Mucosa of stomach (tissue), 1 donor: ENCODE measurements around the gene PCNX3.

Source experiments
- H3K27me3 ChIP-seq: one replicate; pipeline ENCODE4 v1.7.0; 2013; ENCODE audit warnings: mild to moderate bottlenecking, low read length; ENCODE audit not compliant: control insufficient read depth, insufficient read depth
- H3K36me3 ChIP-seq: one replicate; pipeline ENCODE4 v1.7.0; 2013; ENCODE audit warnings: low read length; ENCODE audit not compliant: control insufficient read depth, insufficient read depth
- H3K4me1 ChIP-seq: one replicate; pipeline ENCODE4 v1.7.0; 2013; ENCODE audit warnings: mild to moderate bottlenecking, low read length; ENCODE audit not compliant: control insufficient read depth, insufficient read depth
- H3K4me3 ChIP-seq: one replicate; pipeline ENCODE4 v1.7.0; 2013; ENCODE audit warnings: low read length
- H3K9ac ChIP-seq: one replicate; pipeline ENCODE4 v1.7.0; 2013; ENCODE audit warnings: mild to moderate bottlenecking, low read length, moderate library complexity
- H3K9me3 ChIP-seq: one replicate; pipeline ENCODE4 v1.7.0; 2013; ENCODE audit warnings: mild to moderate bottlenecking, low read length, moderate library complexity; ENCODE audit not compliant: control insufficient read depth
- donor health status: Pancreatic carcinoma.

Gene PCNX3

DNA sequence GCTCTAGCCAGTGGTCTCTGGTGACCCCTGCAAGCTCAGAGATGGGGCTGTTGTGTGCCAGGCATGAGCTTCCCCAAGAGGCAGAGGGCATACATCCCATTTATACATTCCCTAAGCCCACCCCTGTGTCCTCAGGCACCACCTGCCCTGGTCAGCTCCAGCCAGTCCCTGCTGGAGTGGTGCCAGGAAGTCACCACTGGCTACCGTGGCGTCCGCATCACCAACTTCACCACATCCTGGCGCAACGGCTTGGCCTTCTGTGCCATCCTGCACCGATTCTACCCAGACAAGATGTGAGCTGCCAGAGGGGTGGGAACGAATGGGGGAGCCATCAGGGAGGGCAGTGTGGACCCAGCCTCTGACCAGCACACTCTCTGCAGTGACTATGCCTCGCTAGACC, 31.5 kb upstream of the PCNX3 start:
- no peaks in the 10 kb centered on the region for H3K27me3 ChIP-seq
- H3K4me1 ChIP-seq = peaks cover 28% of the 10 kb centered on the region
- no peak overlapping the region for H3K9ac ChIP-seq
- no peaks in the 10 kb centered on the region for H3K9me3 ChIP-seq
- H3K4me3 ChIP-seq = no peak overlapping the region
- H3K36me3 ChIP-seq = peaks cover 18% of the 10 kb centered on the region

DNA sequence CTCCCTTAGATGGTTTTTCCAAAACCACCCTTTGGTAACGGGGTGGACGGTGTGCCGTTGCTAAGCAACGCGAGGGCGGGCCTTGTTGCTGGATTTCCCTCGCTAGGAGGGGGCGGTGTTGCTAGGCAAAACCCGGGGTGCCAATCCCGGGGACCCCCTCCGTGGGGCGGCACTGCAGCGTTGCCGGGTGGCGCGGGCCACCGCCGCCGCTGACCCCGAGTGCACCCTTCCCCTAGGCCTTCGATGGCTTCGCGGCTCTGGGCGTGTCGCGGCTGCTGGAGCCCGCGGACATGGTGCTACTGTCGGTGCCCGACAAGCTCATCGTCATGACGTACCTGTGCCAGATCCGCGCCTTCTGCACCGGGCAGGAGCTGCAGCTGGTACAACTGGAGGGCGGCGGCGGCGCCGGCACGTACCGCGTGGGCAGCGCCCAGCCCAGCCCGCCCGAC, 30.8 kb upstream of the PCNX3 start:
- no peak overlapping the region for H3K9ac ChIP-seq
- no peak overlapping the region for H3K4me3 ChIP-seq
- H3K36me3 ChIP-seq = peaks cover 18% of the 10 kb centered on the region
- H3K4me1 ChIP-seq = peaks cover 27% of the 10 kb centered on the region
- H3K9me3 ChIP-seq = no peaks in the 10 kb centered on the region
- H3K27me3 ChIP-seq = no peaks in the 10 kb centered on the region

DNA sequence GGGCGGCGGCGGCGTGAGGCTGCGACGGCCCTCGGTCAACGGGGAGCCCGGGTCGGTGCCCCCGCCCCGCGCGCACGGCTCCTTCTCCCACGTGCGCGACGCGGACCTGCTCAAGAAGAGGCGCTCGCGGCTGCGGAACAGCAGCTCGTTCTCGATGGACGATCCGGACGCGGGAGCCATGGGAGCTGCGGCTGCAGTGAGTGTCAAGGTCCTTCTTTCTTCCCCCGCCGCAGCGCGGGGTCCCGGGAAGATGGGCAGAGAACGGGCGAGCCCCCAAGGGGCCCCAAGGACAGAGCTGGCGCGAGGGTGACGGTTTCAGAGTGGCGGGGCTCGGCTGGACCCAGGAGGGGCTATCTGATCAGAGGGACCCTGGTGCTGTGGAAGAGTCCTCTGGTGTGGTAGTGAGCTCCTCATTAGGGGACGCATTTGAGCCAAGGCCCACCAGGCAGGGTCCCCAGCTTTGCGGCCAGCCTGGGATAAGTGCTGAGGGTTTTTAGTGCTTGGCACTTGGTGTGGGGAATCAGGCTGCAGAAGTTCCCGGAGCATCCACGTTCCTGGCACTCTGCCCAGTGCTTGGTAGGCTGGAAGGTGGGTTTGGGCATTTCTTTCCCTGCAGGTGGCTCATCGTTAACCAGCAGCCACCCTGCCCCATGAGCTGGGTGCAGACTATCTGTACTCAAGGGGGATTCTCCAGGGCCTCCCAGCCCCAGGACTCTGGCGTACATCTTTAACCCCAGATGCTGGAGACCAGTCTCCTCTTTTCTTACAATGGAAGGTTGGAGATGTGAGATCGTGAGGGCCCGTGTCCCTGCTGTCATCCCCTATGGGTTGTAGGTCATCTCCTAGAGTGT, 30.0 kb upstream of the PCNX3 start:
- Histone ChIP-seq H3K4me1 (peaks cover 23% of the 10 kb centered on the region), H3K36me3 (peaks cover 19% of the 10 kb centered on the region), H3K27me3 (no peaks in the 10 kb centered on the region), H3K9ac (no peak overlapping the region), H3K9me3 (no peaks in the 10 kb centered on the region), H3K4me3 (no peak overlapping the region)

- Histone ChIP-seq H3K9me3 (no peaks in the 10 kb centered on the region), H3K27me3 (no peaks in the 10 kb centered on the region), H3K4me3 (no peak overlapping the region), H3K36me3 (peaks cover 13% of the 10 kb centered on the region), H3K4me1 (peaks cover 21% of the 10 kb centered on the region), H3K9ac (no peak overlapping the region)
Observed at GRCh38 chr11:65586247-65586630, 29.3 kb upstream of the PCNX3 start.

DNA sequence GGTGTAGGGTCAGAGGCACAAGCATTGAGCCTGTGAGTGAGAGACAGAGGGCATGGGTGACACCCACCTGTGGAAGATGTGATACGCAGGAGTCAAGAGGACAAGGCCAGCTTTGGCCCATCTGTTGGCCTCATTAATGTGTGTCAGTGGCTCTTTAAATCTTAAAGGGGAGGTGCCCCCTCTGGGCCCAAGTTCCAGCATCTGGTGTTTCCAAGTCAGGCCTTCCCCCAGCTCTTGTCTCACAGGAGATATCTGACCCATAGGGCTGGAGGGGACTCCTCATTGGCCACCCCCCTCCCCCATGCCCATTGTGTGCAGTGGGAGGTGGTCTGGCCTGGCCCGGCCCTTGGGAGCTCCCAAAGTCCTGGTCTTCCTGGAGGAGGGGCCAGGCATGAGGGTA, 28.9 kb upstream of the PCNX3 start:
- peaks cover 11% of the 10 kb centered on the region for H3K36me3 ChIP-seq
- H3K9me3 ChIP-seq = no peaks in the 10 kb centered on the region
- H3K4me3 ChIP-seq = no peak overlapping the region
- H3K27me3 ChIP-seq = no peaks in the 10 kb centered on the region
- no peak overlapping the region for H3K9ac ChIP-seq
- peaks cover 25% of the 10 kb centered on the region for H3K4me1 ChIP-seq

DNA sequence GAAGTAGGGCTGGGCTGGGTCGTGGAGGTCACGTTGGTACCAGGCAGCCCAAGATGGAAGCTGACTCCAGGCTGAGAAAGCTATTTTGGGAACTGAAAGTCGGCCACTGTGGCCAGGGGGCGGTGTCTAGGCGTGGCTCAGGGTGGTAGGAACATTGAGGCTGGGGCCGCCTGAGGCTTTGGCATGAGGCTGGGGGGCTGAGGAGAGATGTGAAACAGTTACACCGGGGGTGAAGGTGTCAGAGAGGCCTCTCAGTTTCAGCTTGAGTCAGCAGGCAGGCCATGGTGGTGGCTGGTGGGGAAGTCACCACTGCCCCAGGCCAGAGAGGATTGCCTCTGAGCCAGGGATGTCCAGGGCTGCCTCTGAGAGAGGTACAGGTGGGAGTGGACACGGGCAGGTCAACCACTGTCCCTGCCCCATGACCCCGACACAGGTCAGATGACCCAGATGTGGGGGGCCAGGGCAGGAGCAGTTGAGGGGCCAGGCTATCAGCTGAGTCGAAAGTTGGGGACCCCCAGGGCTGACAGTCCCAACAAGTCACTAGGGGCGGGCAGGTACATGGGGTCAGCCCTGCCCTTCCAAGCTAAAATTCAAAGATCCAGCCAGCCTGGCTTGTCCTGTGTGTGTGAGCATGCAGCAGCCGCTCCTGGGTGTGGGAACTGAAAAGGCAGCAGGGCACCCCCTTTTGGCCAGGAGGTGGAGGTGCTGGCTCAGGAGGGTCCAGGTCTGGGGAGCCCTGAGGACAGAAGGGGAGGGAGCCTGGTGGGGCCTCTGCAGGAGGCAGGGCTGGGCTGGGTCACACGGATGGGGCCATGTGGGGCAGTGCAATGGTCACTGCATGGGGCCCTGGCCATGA, 27.1 kb upstream of the PCNX3 start:
- Histone ChIP-seq H3K27me3 (no peaks in the 10 kb centered on the region), H3K36me3 (peaks cover 11% of the 10 kb centered on the region), H3K9ac (no peak overlapping the region), H3K9me3 (no peaks in the 10 kb centered on the region), H3K4me1 (peaks cover 38% of the 10 kb centered on the region), H3K4me3 (no peak overlapping the region)

DNA sequence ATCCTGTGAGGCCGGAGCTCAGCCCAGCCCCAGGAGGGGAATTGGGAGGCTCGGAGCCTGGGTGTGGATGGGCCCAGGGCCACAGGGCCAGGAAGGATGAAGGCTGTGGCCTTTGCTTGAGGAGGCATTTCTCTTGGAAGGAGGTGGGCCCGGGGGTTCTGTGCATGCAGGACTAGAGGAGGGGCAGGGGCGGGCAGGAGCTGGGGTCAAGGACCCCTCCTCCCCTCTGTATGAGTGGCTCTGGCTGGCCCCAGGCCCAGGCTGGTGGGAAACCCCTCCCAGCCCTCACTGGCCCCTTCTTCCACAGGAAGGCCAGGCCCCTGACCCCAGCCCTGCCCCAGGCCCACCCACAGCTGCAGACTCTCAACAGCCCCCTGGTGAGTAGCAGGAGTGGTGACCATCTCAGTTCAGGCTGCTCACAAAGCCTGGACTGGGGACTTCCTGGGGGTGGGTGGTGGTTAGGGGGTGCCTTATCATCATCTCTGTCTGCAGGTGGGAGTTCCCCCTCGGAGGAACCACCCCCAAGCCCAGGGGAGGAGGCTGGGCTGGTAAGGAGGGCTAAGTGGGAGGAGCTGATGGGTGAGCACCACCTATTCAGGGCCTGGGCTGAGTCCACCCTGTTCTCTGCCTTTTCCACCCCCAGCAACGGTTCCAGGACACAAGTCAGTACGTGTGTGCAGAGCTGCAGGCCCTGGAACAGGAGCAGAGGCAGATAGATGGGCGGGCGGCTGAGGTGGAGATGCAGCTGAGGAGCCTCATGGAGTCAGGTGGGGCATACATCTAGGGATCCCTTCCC, 25.9 kb upstream of the PCNX3 start:
- Histone ChIP-seq H3K4me1 (peaks cover 34% of the 10 kb centered on the region), H3K36me3 (peaks cover 6% of the 10 kb centered on the region), H3K9ac (no peak overlapping the region), H3K9me3 (no peaks in the 10 kb centered on the region), H3K27me3 (no peaks in the 10 kb centered on the region), H3K4me3 (no peak overlapping the region)

DNA sequence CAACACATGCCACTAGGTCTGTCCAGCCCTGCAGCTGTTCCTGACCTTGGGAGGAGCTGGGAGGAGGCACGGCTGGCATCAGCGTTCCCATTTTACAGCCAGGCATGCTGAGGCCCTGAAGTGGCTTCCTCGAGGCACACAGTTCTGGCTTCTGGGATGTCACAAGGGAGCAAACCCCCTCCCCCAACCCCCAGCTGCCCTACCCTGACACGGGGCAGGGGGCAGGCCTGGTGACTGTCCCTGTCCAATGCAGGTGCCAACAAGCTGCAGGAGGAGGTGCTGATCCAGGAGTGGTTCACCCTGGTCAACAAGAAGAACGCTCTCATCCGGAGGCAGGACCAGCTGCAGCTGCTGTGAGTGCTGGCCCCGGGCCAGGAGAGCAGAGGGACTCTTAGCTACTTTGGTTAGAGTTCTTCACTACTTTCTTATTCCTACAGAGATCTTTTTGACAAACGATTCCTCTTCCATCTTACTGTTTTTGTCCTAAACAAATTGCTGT, 25.3 kb upstream of the PCNX3 start:
- Histone ChIP-seq H3K9ac (no peak overlapping the region), H3K36me3 (peaks cover 6% of the 10 kb centered on the region), H3K4me3 (no peak overlapping the region)

DNA sequence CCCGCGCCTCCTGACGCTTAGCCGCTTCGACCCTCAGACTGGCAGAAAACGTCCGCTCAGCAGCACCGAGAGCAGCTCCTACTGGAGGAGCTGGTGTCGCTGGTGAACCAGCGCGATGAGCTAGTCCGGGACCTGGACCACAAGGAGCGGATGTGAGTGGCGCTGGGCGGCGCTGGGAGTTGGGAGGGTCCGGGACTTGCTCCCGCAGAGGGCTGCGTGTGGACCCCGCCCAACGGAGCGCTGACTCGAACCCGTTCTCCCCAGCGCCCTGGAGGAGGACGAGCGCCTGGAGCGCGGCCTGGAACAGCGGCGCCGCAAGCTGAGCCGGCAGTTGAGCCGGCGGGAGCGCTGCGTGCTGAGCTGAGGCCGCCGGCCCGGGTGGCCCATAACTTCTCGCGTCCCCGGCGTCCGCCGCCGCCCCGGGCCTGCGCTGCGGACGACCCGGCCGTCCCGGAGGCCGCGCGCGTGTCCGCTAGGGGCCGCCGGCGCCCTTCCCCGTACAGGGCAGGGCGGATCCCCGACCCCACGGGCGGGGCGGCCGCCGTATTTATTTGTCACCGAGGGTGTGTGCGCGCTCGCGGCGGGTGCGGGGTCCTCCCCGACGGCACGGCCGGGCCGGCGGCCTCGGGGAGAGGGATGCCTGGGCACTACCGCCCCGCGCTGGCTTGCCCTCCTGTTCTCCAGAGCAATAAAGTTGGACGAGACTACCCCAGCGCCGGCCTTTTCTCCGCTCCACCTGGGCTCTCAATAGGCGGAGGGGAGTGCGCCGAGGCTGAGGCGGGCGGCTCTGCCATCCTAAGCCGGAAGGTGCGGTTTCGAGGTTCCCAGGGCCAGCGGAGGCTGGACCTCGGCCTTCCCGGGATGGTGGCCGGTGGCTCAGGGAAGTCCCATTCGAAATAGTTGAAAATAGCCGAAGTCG, 23.4 kb upstream of the PCNX3 start:
- no peak overlapping the region for H3K9ac ChIP-seq
- no peaks in the 10 kb centered on the region for H3K27me3 ChIP-seq
- no peak overlapping the region for H3K4me3 ChIP-seq
- peaks cover 48% of the 10 kb centered on the region for H3K4me1 ChIP-seq
- H3K36me3 ChIP-seq = peaks cover 6% of the 10 kb centered on the region
- H3K9me3 ChIP-seq = no peaks in the 10 kb centered on the region

More for the DNA sequence above, 25.3 kb upstream of the PCNX3 start:
- Histone ChIP-seq H3K27me3 (no peaks in the 10 kb centered on the region), H3K9me3 (no peaks in the 10 kb centered on the region), H3K4me1 (peaks cover 39% of the 10 kb centered on the region)

DNA sequence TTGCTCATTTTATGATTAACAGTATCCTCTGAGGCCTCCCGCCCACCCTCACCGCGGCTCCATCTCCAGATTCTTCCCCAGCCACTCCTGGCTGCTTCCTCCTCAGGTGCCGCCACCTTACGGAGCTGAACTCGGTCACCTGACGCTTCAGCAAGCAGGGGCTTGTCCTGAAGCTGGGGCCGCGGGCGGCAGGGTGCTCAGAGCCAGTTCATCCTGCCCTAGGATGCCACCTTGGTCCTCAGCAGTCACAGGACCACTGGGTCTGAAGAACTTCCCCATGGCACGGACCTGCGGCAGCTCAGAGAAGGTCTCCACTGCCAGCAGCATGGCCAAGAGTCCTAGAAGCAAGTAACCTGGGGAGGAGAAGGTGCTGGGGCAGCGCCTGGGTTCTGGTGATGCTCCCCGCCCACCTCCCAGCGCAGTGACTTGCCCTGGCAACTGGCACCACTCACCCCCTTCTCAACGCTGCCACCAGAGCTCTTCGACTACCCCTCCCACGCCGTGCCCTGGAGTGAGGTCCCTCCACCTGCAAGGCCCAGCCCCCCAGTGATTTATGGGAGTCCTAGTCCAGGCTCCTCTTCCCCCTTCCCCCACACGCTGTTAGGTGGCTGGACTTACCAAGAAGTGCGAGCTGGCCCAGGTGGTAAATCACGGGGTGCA, 22.6 kb upstream of the PCNX3 start:
- no peaks in the 10 kb centered on the region for H3K27me3 ChIP-seq
- no peak overlapping the region for H3K9ac ChIP-seq
- H3K9me3 ChIP-seq = no peaks in the 10 kb centered on the region
- no peak overlapping the region for H3K4me3 ChIP-seq
- peaks cover 13% of the 10 kb centered on the region for H3K36me3 ChIP-seq
- H3K4me1 ChIP-seq = peaks cover 41% of the 10 kb centered on the region
